ENCODE results near the gene MAJIN.

GRCh38 chr11:64976651-64977050 is 4.7 kb upstream of the MAJIN start:
- TF ChIP-seq CTCF (IDR thresholded peaks at IDR 0.05) (no peak), ZFX (IDR thresholded peaks at IDR 0.05; ENCODE audit: borderline replicate concordance) (no peak)
